ENCODE measurements around the gene PSME3. TPM values are rescaled to one million over a fixed set of nuclear protein-coding genes. Genes with fewer than 3 reads are reported as not detected.

Gene PSME3
- total RNA-seq, 1 donor from 2014 or later = 77.6 TPM

DNA sequence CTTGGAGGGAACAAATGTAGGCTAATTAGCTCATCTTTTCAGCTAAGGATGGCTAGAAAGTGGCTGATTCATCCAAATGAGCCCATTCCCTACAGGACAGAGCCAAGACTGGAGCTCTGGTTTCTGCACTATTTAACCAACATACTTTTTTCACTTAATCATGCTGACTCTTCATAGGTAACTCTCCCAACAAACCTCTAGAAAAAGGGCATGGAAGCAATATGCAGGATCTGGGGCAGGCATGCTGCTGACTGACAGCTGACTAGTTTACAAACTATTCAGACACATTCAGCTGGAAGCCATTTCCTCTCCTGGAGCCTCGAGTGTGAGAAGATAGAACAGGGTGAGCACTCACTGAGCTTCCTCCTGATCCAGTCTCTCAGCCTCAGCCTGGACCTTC lies 15.3 kb upstream of the PSME3 start:
- DNase-seq = no peak

DNA sequence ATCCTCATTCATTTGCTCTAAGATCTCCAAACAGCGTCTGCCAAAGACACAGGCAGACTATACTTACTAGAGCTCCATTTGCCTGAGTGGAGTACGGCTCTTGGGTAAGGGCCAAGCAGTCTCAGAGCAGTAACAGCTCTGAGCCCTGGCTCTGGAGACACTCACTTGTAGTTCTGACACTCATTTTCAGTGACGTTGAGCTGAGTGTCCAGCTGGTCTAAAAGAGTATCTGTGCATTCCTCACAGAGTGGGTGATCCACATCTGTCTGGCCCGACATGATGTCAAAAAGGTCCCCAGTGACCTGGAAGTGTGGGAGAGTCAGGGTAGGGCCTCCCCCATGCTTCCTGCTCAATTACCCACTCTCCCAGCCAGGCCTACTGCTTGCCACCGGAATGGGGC lies 14.8 kb upstream of the PSME3 start:
- no peak for DNase-seq

DNA sequence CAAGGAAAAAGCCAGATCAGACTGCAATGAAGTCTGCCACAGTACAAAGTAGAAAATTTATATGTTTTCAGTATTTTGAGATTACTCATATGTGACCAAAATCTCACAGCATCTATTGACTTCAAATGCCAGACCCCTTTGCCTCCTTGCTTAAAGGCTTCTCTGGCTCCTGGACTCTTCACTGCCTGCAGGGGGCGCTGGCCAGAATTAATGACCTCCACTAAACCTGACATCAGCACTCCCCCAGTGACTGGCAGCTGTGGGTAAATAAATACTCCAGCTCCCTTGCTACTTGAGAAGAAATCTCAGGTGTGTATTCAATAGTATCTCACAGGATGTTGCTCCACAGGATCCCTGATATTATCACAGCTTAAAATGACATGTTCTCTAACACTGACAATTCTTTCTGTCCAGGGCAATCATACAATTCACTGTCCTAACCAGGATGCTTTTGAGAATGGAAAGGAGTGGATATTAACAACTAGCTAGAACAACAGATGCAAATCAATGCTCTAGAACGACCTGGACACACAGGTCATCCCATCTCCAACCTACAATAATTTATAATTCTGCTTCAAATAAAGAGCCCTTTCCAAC lies 13.2 kb upstream of the PSME3 start:
- DNase-seq = peak; percentile 88

DNA sequence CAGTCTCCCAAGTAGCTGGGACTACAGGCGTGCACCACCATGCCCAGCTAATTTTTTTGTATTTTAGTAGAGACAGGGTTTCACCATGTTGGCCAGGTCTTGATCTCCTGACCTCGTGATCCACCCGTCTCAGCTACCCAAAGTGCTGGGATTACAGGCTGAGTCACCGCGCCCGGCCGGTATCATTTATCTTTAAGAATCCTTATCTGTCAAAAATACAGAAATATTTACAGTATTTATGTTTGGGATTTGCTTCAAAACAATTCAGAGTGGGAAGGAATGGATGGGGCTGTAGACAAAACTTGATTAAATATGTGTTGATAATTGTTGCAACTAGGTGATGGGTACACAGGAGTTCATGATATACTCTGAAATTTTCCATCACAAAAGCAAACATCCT lies 12.0 kb upstream of the PSME3 start:
- DNase-seq = no peak

DNA sequence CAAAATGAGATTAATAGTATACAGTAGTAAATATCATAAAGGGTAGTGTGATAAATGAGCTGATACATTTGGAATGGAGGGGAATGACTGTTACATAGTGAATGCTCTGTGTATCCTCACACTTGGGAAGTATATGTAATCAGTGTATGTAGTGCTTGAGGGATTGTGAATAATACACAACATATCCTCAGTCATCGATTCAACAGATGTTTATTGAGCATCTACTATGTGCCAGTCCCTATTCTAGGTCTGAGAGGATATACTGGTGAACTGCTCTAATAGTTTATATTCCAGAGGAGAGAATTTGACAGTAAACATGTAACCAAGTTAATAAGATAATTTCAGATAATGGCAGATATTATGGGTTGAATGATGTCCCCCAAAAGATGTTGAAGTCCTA lies 5.7 kb upstream of the PSME3 start:
- DNase-seq = no peak

DNA sequence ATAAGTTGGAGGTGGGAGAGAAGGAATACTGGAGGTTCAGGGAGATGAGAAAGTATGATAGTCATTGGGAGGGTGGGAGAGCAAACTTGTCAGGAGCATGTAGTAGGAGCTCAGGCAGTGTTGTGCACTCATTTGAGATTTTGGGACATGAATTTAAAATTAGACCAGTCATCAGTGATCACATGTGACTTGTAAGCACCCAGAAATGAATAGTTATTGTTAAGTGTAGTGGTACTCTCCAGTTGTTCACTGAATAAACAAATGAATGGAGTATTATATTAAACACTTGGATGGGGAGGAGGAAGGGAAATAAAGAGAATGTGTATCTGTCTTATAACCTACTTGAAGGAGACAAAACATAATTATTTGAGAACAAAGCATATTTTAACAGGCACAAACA lies 2.2 kb upstream of the PSME3 start:
- DNase-seq = no peak

DNA sequence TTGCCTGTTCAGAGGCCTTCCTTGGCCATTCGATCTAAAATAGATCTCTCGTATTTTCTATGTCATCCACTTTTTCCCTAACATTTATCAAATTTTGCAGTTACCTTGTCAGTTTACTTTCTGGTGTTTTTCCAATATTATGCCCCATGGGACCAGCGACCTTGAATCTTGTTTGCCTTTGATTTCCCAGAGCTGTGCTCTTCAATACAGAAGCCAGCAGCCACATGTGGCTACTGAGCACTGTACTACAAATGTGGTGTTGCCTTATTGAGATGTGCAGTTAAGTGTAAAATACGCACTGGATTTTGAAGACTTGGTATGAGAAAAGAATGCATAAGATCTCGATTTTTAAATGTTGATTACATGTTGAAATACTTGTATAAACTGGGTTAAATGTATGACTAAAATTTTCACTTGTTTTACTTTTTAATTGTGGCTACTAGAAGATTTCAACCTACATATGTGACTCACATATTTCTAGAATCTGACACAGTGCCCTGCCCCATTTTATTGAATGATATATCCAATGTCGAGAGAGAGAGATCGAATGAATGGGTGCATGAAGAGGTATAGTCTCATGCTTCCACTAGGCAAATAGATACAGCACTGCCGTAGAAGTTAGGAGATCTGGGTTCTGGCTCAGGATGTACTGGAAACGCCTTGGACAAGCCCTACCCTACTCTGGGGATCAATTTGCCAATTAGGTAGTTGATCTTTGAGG lies 824 bp upstream of the PSME3 start:
- no peak for DNase-seq

DNA sequence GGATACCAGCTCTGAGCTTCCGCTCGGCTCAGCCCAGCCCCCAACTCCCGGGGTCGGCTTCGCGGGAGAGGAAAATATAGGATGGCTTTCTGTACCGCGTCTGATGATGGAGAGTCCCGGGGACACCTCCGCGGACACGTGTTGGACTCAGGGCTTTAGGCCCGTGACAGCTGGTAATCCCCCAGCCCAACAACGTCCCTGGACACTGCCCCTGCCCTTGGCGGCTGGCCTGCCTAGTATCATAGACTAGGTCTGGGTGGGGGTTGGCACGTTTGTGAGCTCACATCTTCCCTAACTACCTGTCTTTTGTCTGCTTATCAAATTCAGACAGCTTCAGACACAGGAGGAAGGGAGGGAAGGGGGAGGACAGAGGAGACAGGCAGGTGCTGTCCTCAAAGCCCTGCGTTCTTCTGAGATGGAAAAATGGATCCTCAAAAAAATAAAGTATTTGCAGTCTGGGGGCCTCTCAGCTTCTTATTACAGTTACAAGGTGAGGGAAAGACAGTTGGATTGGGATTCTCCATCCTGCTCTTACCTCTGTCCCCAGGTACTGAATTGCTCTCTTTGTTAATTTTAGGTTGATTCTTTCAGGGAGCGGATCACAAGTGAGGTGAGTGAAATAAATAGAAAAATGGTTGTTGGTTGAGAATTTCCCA lies 698 bp downstream of the PSME3 start:
- DNase-seq = no peak

DNA sequence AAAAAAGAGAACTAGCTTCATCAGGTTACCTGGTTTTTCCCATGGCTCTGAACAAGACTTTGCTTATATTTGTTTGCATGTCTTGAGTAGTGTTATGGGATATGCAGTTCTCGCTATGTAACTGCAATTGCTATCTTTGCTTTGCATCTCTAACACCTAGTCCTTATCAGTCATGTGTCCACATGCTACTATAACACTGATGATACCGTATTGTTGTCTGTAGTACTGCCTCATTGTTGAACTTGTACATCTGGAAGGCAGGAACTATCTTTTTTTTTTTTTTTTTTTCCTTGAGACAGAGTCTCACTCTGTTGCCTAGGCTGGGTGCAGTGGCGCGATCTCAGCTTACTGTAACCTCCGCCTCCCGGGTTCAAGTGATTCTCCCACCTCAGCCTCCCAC lies 2.5 kb downstream of the PSME3 start:
- DNase-seq = no peak

DNA sequence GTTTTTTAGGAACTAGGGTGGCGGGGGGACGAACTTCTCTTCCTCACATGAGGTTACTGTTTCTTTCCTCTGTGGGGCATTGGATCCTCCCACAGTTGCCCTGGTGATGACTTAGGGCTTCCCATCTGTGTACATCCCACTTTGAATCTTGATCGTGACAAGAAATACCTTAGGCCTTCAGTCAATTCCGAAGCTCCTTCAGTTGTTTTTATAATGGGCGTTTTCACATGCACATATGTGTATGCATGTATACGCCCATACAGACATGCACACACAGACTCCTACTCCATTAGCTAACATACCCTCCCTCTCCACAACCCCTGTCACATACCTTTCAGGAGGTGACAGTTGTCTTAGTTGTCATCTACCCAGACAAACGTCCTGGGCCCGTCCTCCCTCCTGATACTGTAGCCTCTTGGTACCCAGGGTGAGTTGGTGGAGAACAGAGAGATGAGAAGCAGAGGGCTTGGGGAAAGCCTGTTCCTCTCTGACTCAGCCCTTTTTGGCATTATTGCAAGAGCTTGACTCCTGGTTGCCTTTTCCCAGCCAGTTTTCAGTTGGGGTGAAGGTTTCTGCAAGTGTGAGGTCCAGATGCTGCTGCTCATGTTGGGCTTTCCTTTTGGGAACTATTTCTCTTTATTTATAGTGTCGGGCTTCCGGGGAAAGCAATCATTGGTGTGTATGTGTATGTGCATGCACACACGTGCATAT lies 8.9 kb downstream of the PSME3 start:
- no peak for DNase-seq

DNA sequence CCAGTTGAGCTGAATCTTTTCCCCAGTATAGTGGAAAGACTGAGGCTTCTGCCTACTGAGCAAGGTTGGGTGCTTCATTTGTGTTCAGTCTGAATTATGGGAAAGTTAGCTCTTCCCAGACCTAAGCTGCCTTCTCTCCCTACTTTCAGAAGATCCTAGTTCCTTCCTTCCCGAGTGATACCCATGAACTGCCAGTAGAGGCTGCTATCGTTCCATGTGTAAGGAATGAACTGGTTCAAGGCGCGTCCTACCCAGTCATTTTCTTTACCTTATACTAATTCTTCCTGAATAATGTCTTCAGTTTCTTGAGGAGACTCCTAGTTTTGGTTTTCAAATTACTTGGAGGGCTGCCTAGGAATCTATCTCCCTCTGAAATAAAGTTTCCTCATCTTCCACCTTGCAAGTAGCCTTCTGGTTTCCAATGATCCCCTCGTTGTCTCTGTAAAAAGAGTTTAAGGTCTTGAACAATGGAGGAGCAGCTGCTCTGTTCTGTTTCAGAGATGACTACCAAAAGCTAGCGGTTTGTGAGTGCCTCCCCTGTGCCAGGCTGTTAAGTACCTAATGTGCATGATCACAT lies 10.2 kb downstream of the PSME3 start:
- DNase-seq = peak; percentile 89

DNA sequence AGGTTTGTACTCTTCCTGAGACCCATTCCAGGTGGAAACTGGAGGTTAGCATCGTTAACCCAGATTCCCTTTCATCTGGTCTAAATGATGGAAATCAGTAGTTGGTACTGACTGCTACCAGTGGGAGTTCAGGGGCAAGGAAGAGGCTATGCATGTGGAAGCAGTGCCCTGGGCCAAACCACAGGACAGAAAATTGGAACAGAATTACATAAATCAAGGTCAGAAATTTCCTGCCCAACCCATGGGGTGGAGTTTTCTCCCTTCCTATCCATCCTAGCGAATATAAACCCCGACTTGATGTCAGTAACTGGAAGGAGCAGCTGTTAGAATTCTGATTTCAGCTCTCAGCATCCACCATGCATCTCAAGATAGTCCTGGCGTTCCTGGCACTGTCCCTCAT lies 11.1 kb downstream of the PSME3 start, which contains the start of gene AOC2:
TSS of gene AOC2 (plus strand) at position 310 of the 400 bp plus-strand sequence. CDS start at position 357, 47 bp downstream.
- no peak for DNase-seq

DNA sequence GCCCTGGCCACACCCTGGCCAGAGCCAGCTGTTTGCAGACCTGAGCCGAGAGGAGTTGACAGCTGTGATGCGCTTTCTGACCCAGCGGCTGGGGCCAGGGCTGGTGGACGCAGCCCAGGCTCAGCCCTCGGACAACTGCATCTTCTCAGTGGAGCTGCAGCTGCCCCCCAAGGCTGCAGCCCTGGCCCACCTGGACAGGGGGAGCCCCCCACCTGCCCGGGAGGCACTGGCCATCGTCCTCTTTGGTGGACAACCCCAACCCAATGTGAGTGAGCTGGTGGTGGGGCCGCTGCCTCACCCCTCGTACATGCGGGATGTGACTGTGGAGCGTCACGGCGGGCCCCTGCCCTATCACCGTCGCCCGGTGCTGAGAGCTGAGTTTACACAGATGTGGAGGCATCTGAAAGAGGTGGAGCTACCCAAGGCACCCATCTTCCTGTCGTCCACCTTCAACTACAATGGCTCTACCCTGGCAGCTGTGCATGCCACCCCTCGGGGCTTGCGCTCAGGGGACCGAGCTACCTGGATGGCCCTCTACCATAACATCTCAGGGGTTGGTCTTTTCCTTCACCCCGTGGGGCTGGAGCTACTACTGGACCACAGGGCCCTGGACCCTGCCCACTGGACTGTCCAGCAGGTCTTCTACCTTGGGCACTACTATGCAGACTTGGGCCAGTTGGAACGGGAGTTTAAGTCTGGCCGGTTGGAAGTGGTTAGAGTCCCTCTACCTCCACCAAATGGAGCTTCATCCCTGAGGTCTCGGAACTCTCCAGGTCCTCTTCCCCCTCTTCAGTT lies 11.8 kb downstream of the PSME3 start:
- DNase-seq = no peak

DNA sequence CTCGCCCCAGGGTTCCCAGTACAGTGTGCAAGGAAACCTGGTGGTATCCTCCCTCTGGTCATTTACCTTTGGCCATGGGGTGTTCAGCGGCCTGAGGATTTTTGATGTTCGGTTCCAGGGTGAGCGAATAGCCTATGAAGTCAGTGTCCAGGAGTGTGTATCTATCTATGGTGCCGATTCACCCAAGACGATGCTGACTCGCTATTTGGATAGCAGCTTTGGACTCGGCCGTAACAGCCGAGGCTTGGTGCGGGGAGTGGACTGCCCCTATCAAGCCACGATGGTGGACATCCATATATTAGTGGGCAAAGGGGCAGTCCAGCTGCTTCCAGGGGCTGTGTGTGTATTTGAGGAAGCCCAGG lies 12.3 kb downstream of the PSME3 start:
- DNase-seq = no peak

DNA sequence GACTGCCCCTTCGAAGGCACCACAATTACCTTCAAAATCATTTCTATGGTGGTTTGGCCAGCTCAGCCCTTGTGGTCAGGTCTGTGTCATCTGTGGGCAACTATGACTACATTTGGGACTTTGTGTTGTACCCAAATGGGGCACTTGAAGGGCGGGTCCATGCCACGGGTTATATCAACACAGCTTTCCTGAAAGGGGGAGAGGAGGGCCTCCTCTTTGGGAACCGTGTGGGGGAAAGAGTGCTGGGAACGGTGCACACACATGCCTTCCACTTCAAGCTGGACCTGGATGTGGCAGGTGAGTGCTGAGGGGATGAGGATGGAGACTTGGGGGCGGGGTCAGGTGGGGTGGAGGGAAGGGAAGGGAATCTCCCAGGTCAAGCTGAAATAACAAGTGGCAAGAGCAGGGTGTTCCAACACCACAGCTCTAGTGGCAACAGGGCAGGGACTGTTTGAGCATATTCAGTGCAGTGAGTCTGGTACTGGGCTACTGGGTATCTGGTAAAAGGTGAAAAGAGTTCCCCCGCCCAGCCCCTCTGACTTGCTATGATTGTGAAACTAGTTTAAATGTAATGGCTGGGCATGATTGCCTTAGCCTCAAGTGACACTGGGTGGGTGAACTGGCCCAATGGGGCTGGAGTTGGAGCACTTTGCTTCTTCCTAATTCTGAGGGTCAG lies 12.9 kb downstream of the PSME3 start:
- DNase-seq = no peak

DNA sequence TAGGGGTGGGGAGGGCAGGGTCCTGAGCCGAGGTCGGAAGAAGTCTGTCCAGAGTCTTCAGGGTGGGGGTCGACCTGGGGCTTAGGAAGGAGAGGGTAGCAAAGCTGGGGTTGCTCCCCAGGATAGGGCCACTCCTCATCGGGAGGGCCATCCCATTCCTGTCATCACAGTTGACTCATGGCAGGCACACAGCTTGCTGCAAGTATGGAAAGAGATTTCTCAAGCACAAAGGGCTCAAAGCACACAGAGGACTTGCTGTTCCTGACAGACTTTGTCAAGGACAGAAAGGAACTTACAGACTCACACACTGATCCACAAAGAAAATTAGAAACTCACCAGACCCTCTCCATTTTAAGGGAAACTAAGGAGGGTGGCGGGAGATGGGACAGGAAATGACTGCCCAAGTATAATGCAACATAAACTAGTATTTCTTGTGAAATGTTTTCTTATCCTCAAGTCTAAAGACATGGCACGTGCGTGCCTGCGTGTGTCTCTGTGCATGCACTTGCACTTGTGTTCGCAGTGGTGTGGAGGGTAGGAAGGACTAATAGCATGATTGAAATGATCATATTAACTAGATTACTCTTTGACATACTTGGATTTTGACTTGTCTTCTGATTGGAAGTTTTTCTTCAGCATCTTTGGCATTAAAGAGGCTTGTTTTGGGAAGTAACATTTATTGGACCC lies 13.5 kb downstream of the PSME3 start:
- no peak for DNase-seq

DNA sequence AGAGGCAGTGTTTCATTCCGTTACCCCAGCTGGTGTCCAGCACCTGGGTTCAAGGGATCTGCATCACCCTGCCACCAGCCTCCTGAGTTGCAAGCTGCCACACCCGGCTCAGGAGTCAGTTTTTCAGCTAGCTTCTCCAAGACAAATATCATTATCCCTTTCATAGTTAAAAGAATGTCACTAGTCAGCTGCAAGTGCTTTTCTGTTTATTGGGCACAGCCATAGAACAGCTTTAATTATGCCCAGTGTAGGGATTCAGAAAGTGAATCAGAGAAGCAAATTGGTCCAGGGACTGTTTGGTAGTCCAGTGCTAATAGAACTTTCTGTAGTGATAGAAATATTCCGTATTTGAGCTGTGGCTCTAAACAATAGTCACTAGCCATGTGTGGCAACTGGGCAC lies 14.9 kb downstream of the PSME3 start:
- DNase-seq = no peak

DNA sequence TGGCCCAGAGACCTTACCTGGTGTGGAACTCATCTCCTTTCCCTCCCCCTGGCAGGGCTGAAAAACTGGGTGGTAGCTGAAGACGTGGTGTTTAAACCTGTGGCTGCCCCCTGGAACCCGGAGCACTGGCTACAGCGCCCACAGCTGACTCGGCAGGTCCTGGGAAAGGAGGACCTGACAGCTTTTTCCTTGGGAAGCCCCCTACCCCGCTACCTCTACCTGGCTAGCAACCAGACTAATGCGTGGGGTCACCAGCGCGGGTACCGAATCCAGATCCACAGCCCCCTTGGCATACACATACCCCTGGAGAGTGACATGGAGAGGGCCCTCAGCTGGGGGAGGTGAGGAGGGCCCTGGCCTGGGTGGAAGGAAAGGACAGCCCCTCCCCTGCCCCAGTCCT lies 15.8 kb downstream of the PSME3 start:
- DNase-seq = no peak

DNA sequence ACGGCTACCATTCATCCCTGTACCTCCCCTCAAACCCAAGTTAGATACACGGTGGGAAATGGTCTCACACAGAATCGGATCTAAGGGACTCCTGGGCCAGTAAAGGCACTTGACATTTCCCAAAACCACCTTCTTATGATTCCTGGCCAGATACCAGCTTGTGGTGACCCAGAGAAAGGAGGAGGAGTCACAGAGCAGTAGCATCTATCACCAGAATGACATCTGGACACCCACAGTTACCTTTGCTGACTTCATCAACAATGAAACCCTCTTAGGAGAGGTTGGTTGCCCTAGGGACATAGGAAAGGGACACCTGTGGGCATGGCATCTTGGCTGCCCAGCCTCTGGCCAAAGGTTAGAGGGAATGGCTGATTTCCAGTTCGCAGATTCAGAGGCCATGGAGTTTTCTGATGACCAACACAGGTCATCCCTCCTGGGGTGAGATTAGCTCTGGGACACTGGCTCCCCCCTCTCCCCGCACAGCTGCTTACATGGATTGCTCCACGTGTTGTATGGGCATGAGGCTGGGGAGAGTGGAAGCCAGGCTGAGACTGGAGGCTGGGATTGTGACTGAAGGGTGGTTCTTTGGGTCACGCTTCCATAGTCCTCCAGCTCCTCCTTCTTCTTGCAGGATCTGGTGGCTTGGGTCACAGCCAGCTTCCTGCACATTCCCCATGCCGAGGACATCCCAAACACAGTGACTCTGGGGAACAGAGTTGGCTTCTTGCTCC lies 16.4 kb downstream of the PSME3 start:
- DNase-seq = no peak

DNA sequence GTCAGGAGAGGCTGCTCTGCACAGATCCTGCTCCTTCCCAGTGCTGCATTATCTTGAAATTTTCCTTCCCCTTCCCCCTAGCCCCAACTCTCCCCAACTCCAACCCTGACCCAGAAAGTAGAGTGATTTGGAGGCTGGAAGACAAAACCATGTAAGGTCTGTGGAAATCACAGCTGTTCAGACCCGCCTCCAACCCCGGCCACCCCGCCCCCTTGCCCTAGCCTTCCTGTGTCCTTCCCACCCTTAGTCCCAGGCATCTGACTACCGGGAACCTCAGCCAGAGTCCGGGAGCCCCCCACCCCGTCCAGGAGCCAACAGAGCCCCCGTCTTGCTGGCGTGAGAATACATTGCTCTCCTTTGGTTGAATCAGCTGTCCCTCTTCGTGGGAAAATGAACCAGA lies 17.8 kb downstream of the PSME3 start, which contains the start of gene AOC3:
TSS of gene AOC3 (plus strand) at position 246 of the 400 bp plus-strand sequence. CDS start at position 391, 145 bp downstream.
- no peak for DNase-seq

Measured in dermis blood vessel endothelial cell (primary cell).